Nephron progenitor cell (in vitro differentiated cells): Measurements from ENCODE around the gene MCOLN2.

ENCODE experiments used
- DNase-seq: peaks from one replicate; pipeline ENCODE4 v3.0.0; 2021
- H3K27ac Mint-ChIP-seq: 2 replicates; pipeline ENCODE4 v1.8.0; 2021; ENCODE audit warnings: mild to moderate bottlenecking, moderate library complexity, mixed read lengths
- H3K27me3 Mint-ChIP-seq: 2 replicates; pipeline ENCODE4 v1.8.0; 2021; ENCODE audit warnings: mild to moderate bottlenecking, low read depth, mixed read lengths; ENCODE audit not compliant: poor library complexity
- H3K36me3 Mint-ChIP-seq: 2 replicates; pipeline ENCODE4 v1.8.0; 2021; ENCODE audit warnings: low read depth, mixed read lengths
- H3K4me1 Mint-ChIP-seq: 2 replicates; pipeline ENCODE4 v1.8.0; 2021; ENCODE audit warnings: mixed read lengths
- H3K4me3 Mint-ChIP-seq: 2 replicates; pipeline ENCODE4 v1.8.0; 2021; ENCODE audit warnings: mild to moderate bottlenecking, moderate library complexity, mixed read lengths
- H3K9me3 Mint-ChIP-seq: 2 replicates; pipeline ENCODE4 v1.8.0; 2021; ENCODE audit warnings: mild to moderate bottlenecking, moderate library complexity, mixed read lengths
- TF ChIP-seq, protein P1 (sequence below): fragments of 200-600 bp; sonication (generic); IDR thresholded peaks from 2 replicates; pipeline ENCODE4 v1.5.0; 2021; ENCODE audit warnings: antibody characterized with exemption

Gene MCOLN2

GRCh38 chr1:84885469-84885868, 111.4 kb downstream of the MCOLN2 start:
- peaks cover 9% of the 10 kb centered on the region for H3K36me3 Mint-ChIP-seq
- DNase-seq, result no peak
- H3K27ac Mint-ChIP-seq, result no peak overlapping the region
- no peaks in the 10 kb centered on the region for H3K4me1 Mint-ChIP-seq
- peaks cover 15% of the 10 kb centered on the region for H3K9me3 Mint-ChIP-seq
- H3K27me3 Mint-ChIP-seq, result peaks cover 29% of the 10 kb centered on the region
- TF ChIP-seq, protein P1, sequence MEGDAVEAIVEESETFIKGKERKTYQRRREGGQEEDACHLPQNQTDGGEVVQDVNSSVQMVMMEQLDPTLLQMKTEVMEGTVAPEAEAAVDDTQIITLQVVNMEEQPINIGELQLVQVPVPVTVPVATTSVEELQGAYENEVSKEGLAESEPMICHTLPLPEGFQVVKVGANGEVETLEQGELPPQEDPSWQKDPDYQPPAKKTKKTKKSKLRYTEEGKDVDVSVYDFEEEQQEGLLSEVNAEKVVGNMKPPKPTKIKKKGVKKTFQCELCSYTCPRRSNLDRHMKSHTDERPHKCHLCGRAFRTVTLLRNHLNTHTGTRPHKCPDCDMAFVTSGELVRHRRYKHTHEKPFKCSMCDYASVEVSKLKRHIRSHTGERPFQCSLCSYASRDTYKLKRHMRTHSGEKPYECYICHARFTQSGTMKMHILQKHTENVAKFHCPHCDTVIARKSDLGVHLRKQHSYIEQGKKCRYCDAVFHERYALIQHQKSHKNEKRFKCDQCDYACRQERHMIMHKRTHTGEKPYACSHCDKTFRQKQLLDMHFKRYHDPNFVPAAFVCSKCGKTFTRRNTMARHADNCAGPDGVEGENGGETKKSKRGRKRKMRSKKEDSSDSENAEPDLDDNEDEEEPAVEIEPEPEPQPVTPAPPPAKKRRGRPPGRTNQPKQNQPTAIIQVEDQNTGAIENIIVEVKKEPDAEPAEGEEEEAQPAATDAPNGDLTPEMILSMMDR, result no peak
- H3K4me3 Mint-ChIP-seq, result no peak overlapping the region

- no peak overlapping the region for H3K4me3 Mint-ChIP-seq
- no peak for DNase-seq
- peaks cover 9% of the 10 kb centered on the region for H3K36me3 Mint-ChIP-seq
- no peaks in the 10 kb centered on the region for H3K4me1 Mint-ChIP-seq
- no peak overlapping the region for H3K27ac Mint-ChIP-seq
- H3K27me3 Mint-ChIP-seq, result peaks cover 24% of the 10 kb centered on the region
- TF ChIP-seq, protein P1, result peak; percentile 6
- H3K9me3 Mint-ChIP-seq, result peaks cover 15% of the 10 kb centered on the region
These were observed 112.1 kb downstream of the MCOLN2 start for GRCh38 chr1:84884671-84885389.

DNA sequence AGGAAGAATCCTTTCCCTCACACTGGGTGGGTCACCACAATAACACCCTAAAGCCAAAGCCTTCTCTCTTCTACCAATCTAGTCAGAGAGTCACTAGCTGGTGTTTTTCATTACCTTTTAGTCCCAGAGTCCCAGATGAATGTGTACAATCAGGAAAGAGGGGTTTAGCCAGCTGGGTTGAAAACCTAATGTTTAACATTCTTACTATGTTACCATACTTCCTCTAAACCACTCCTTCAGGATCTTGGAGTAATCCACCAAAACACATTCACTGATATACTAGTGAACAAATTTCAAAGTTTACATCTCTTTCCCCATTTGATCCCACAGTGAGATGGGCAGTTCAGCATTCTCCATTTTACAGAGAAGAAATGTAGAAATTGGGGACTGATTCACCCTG, 113.6 kb downstream of the MCOLN2 start:
- DNase-seq, result no peak
- Mint-ChIP-seq H3K36me3 (peaks cover 9% of the 10 kb centered on the region), H3K27me3 (peaks cover 18% of the 10 kb centered on the region), H3K9me3 (peaks cover 15% of the 10 kb centered on the region), H3K4me1 (no peaks in the 10 kb centered on the region), H3K27ac (no peak overlapping the region), H3K4me3 (no peak overlapping the region)
- TF ChIP-seq, protein P1, result no peak

DNA sequence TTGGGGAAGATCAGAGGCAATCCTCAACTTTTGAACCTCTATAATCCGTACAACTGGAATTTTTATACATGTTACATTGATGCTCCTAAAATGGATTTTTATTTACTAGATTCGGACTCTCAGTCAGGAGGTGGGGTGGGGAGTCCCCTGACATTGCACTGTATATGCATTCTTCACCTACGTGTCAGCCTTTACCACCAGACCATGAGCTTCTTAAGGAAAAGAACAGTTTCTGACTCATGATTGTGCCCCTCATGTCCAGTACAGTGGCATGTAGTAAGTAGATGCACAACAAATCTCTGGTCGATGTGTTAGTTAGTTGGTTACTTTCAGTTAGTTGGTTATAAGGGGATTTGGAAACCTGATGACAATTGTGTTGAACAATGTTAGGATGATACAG, 119.3 kb downstream of the MCOLN2 start:
- Mint-ChIP-seq H3K27ac (no peak overlapping the region), H3K36me3 (peaks cover 9% of the 10 kb centered on the region), H3K4me1 (no peaks in the 10 kb centered on the region), H3K27me3 (peaks cover 5% of the 10 kb centered on the region), H3K4me3 (no peak overlapping the region), H3K9me3 (peaks cover 15% of the 10 kb centered on the region)
- TF ChIP-seq, protein P1, result no peak
- DNase-seq, result no peak

- no peak overlapping the region for H3K4me3 Mint-ChIP-seq
- no peak overlapping the region for H3K27ac Mint-ChIP-seq
- H3K9me3 Mint-ChIP-seq, result peaks cover 5% of the 10 kb centered on the region
- H3K4me1 Mint-ChIP-seq, result no peaks in the 10 kb centered on the region
- TF ChIP-seq, protein P1, result no peak
- peaks cover under 1% of the 10 kb centered on the region for H3K36me3 Mint-ChIP-seq
- H3K27me3 Mint-ChIP-seq, result peaks cover 12% of the 10 kb centered on the region
- DNase-seq, result no peak
These were observed 120.6 kb downstream of the MCOLN2 start for GRCh38 chr1:84876353-84876752.
